ENCODE results near the gene C3orf70.

The C3orf70 gene

GRCh38 chr3:185131602-185132256 lies 21.1 kb downstream of the C3orf70 start:
- TF ChIP-seq CTCF (IDR thresholded peaks at IDR 0.05; ENCODE audit: insufficient read depth, low read length, poor library complexity, severe bottlenecking) = no peak
- H3K36me3 ChIP-seq (ENCODE audit: control insufficient read depth, insufficient read depth, low read length) = no peaks in the 10 kb centered on the region
- H3K27me3 ChIP-seq (replicated peaks; ENCODE audit: control insufficient read depth, insufficient read depth, low read length) = no peaks in the 10 kb centered on the region
- DNase-seq (ENCODE audit: extremely low read depth, insufficient read length) = no peak
- no peak overlapping the region for H3K4me3 ChIP-seq (replicated peaks; ENCODE audit: low read depth, low read length)

DNA sequence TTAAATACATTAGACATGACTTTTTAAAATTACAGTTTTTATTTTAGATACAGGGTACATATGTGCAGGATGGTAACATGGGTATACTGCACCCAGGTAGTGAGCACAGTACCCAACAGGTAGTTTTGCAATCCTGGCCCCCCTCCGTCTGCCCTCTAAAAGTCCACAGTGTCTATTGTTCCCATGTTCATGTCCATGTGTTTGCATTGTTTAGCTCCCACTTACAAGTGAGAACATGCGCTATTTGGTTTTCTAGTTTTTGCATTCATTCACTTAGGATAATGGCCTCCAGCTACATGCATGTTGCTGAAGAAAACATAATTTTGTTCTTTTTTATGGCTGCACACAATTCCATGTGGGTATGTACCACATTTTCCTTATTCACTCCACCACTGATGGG lies 23.8 kb downstream of the C3orf70 start:
- Histone ChIP-seq H3K4me3 (replicated peaks; ENCODE audit: low read depth, low read length) (no peak overlapping the region), H3K36me3 (ENCODE audit: control insufficient read depth, insufficient read depth, low read length) (no peaks in the 10 kb centered on the region), H3K27me3 (replicated peaks; ENCODE audit: control insufficient read depth, insufficient read depth, low read length) (no peaks in the 10 kb centered on the region)
- TF ChIP-seq CTCF (IDR thresholded peaks at IDR 0.05; ENCODE audit: insufficient read depth, low read length, poor library complexity, severe bottlenecking) = no peak
- DNase-seq (ENCODE audit: extremely low read depth, insufficient read length) = no peak

DNA sequence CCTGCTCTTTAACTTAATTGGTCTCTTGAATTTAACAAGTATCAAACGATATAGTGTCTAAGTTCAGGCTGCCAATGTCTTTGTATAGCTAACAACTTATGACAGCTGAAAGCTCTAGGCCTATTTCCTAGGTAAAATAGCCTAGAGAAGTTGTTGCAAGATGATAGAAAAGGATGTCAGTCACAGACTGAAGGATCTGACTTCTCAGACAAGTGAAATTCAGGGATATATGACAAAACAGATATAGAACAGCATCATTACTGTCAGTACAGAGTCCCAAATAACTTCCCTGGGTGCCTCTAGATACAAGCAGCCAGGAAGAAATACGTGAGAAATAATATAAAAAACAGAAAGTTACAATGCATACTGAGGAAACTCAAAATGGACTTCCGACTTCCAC lies 26.7 kb downstream of the C3orf70 start:
- no peak overlapping the region for H3K4me3 ChIP-seq (replicated peaks; ENCODE audit: low read depth, low read length)
- no peaks in the 10 kb centered on the region for H3K27me3 ChIP-seq (replicated peaks; ENCODE audit: control insufficient read depth, insufficient read depth, low read length)
- no peaks in the 10 kb centered on the region for H3K36me3 ChIP-seq (ENCODE audit: control insufficient read depth, insufficient read depth, low read length)
- TF ChIP-seq CTCF (IDR thresholded peaks at IDR 0.05; ENCODE audit: insufficient read depth, low read length, poor library complexity, severe bottlenecking) = no peak
- no peak for DNase-seq (ENCODE audit: extremely low read depth, insufficient read length)

DNA sequence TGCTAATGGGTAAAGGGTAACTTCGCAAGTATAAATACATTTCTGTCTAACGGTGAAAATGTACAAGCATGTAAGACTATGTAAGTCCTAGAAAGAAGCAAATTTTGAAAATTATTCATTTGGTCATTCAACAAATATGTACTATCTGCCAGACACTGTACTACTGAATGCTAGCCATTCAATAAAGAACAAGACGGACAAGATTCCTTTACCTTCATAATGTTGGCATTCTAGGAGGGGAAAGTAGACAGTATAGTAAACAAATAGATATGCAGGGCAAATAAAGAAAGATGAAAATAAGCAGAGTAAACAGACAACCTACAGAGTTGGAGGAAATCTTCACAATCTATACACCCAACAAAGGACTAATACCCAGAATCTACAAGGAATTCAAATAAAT lies 32.7 kb downstream of the C3orf70 start:
- TF ChIP-seq CTCF (IDR thresholded peaks at IDR 0.05; ENCODE audit: insufficient read depth, low read length, poor library complexity, severe bottlenecking) = no peak
- DNase-seq (ENCODE audit: extremely low read depth, insufficient read length) = no peak
- no peaks in the 10 kb centered on the region for H3K27me3 ChIP-seq (replicated peaks; ENCODE audit: control insufficient read depth, insufficient read depth, low read length)

DNA sequence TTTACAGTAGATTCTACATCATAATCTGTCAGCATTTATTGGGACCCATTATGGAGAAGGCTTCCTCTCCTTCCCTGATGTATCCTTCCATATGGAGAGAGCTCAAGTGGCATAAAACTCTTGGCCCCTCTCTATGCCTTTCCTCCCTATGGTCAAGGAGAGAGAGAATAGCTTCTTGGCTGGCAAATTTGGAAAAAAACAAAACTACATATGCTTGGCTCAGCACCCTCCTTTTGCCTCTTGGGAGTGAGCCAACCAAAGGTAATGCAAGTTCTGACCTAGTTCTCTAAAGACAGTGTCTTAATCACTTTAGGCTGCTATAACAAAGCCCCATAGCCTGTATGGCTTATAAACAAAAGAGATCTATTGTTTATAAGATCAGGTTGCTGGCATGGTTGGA lies 37.5 kb downstream of the C3orf70 start:
- Histone ChIP-seq H3K4me3 (replicated peaks; ENCODE audit: low read depth, low read length) (no peak overlapping the region), H3K27me3 (replicated peaks; ENCODE audit: control insufficient read depth, insufficient read depth, low read length) (no peaks in the 10 kb centered on the region), H3K36me3 (ENCODE audit: control insufficient read depth, insufficient read depth, low read length) (no peaks in the 10 kb centered on the region)
- DNase-seq (ENCODE audit: extremely low read depth, insufficient read length) = no peak
- no peak for TF ChIP-seq CTCF (IDR thresholded peaks at IDR 0.05; ENCODE audit: insufficient read depth, low read length, poor library complexity, severe bottlenecking)

More for the DNA sequence above, 32.7 kb downstream of the C3orf70 start:
- Histone ChIP-seq H3K4me3 (replicated peaks; ENCODE audit: low read depth, low read length) (no peak overlapping the region), H3K36me3 (ENCODE audit: control insufficient read depth, insufficient read depth, low read length) (no peaks in the 10 kb centered on the region)

DNA sequence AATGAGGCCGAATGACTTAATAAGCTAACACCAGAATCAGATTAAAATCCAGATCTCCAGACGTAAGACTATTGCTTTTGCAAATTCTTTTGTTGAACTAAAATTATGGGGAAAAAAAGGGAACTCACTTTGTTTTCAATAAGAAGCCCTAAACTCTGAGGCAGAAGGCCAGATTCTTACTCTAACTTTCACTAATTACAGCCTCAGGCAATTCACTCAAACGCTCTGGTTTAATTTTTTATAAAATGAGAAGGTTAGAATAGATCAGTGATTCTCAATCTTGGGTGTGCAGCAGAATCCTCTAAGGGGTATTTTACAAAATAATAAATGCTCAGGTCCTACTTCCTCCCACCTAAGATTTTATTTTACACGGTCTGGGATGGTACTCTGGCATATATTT lies 38.1 kb downstream of the C3orf70 start:
- no peak for TF ChIP-seq CTCF (IDR thresholded peaks at IDR 0.05; ENCODE audit: insufficient read depth, low read length, poor library complexity, severe bottlenecking)
- no peaks in the 10 kb centered on the region for H3K36me3 ChIP-seq (ENCODE audit: control insufficient read depth, insufficient read depth, low read length)
- DNase-seq (ENCODE audit: extremely low read depth, insufficient read length) = no peak
- no peaks in the 10 kb centered on the region for H3K27me3 ChIP-seq (replicated peaks; ENCODE audit: control insufficient read depth, insufficient read depth, low read length)
- H3K4me3 ChIP-seq (replicated peaks; ENCODE audit: low read depth, low read length) = no peak overlapping the region
